ENCODE measurements around the gene KAT7.

The KAT7 gene

GRCh38 chr17:49882434-49882833, 94.0 kb downstream of the KAT7 start:
- H3K27me3 ChIP-seq (ENCODE audit: insufficient read depth, poor library complexity, severe bottlenecking), result peaks cover 41% of the 10 kb centered on the region
- no peak overlapping the region for H3K27ac ChIP-seq (replicated peaks)
- no peak for DNase-seq (ENCODE audit: low read depth in 1 of 2, low spot score in 1 of 2)
- no peak overlapping the region for H3K4me3 ChIP-seq (replicated peaks; ENCODE audit: insufficient read depth, low read length)
- TF ChIP-seq SPI1 (IDR thresholded peaks at IDR 0.05; ENCODE audit: borderline replicate concordance, low read depth) (no peak), GABPA (IDR thresholded peaks at IDR 0.05; ENCODE audit: low read depth) (no peak), CTCF (IDR thresholded peaks at IDR 0.05; ENCODE audit: insufficient read depth, low read length) (no peak), REST (IDR thresholded peaks at IDR 0.05; ENCODE audit: insufficient replicate concordance, low read depth) (no peak), POLR2AphosphoS5 (IDR thresholded peaks at IDR 0.05; ENCODE audit: low read depth) (no peak)
